WI38 (cell line): ENCODE results near the gene PLA2G6.

Source experiments
- H3K4me3 ChIP-seq: 2 replicates; pipeline ENCODE4 v1.5.1; 2011; ENCODE audit warnings: low read depth, mild to moderate bottlenecking, control low read depth, low read length
- CTCF ChIP-seq: IDR thresholded peaks from 2 replicates; pipeline ENCODE4 v1.5.1; 2012; ENCODE audit warnings: low read depth, mild to moderate bottlenecking, control low read depth, low read length

Gene PLA2G6

DNA sequence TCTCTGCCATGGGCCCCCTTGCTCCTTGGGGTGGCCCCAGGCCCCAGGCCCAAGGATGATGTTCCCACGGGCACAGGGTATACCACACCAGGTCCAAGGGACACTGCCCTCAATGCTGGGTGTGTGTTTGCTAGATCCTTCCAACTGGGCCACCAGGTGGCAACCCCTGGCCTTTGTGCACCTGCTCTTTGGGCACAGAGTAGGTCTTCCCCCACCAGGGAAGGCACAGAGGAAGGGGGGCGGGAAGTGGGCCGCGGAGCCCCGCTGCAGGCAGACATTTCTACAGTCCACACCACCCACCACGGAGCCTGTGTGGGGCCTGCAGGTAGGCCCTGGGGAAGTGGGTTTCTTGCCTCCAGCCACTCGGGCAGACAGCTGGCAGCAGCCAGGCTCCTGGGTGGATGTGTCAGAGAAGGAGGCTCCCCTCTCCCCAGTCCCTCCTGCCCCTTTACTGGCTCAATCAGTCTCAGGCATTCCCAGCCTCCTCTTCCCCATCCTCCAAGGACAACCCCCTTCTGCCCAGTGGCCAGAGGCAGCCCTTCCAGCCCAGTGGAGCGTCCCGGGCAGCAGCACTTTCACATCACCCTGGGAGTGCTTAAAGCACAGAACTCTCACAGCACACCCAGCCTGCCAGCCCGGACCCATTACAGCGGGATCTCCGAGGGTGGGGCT, 41.8 kb upstream of the PLA2G6 start:
- no peak for TF ChIP-seq CTCF
- no peak overlapping the region for H3K4me3 ChIP-seq

DNA sequence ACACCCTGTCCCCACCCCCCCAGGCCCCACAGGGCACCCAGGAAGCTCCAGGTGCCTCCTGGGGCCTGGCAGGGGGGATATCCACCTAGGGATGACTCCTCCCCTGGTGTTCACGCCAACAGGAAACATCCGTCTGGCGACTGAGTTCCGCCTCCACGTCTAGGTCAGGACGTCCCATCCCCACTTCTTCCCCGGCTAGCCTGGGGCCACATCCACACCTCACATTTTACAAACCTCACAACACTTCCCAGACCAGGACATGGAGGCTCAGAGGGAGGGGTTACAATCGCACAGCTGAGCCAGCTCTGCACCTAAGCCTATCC, 41.1 kb upstream of the PLA2G6 start:
- H3K4me3 ChIP-seq, result no peak overlapping the region
- TF ChIP-seq CTCF, result no peak

DNA sequence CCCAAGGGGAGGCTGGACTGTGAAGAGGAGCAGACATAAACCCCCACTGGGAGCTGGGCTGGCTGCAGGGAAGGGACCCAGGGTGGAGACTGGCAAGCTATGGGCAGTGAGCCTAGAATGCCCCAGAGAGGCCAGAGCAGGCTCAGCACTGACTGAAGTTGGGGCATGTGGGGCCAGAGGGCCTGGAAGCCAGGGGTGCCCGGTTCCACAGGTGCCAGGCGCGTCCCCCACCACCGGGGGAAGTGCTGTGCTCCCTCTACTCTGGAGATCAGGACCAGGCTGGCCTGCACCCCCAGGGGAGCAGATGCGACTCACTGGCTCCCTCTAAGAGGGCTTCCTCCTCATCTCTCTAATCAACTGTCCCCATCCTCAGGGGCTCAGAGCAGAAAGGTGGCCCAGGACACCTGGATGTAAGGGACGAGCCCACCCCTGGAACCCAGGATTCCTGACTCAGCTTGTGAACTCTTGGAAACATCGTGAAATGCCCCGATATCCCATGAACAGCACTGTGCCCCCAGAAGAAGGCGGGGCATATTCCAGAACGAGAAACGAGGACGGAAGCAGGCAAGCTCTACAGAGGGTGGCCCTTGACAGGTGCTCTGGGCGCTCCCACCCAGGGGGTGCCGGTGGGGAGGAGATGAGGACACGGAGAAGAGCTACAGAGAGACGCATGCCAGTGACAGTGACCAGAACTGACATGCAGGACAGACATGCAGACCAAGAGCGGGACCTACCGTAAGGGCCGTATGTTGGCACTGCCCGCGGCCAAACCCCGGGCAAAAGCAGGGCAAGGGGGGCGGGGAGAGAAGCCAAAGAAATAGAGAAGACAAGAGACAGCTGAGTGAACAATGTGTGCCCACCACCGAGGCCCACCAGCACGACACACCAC, 40.5 kb upstream of the PLA2G6 start:
- TF ChIP-seq CTCF, result no peak

DNA sequence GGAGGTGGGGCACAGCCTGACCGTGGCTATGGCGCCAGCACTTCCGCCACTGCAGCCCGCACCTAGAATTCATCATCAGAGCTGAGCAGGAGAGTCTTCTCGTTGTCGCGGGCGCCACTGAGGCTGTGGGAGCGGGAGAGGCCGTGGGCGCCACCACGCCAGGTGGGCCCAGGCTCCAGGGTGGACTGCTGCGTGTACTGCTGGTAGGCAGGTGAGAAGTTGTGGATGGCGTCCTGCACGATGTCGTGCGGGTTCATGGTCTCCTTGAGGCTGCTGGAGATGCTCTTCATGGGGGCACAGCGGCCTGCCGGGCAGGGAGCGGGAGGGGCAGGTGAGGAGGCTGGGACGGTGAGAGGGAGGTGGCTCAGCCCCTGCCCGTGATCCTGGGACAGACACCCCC, 39.8 kb upstream of the PLA2G6 start:
- TF ChIP-seq CTCF, result no peak
- no peak overlapping the region for H3K4me3 ChIP-seq

More for the DNA sequence above, 40.5 kb upstream of the PLA2G6 start:
- no peak overlapping the region for H3K4me3 ChIP-seq

DNA sequence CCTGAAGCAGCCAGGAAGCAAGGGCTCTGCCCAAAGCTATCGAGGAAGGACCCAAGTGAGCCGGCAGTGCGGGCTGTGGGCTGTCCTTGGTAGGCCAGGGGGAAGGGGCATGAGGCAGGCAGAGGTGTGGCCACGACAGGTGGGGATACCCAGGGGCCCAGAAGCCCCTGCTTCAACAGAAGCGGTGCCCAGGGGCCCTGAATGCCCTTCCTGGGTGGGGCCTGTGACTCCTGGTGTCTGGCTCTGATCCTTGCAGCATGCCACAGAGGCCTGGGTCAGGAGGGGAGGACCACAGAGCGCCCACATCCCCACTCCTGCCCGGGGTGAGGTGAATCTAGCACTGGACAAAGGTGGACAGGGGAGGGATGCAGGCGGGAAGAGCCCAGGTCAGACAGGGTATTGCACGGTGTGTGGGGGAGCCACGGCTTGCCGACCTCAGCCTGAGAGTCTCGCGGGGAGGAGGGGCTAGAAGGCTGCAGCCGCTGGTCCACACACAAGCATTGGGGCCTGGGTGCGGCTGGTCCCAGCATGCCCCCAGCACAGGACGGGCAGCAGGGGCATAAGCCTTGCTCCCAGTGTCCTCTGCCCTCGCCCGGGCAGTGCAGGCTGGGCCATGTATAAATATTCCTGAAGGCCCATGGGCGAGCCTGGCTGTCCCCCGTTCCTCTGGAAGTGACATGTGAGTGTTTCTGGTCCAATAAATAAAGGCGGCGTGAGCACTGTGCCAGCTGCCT, 39.2 kb upstream of the PLA2G6 start:
- no peak overlapping the region for H3K4me3 ChIP-seq
- no peak for TF ChIP-seq CTCF

GRCh38 chr22:38220163-38220562, 38.5 kb upstream of the PLA2G6 start:
- TF ChIP-seq CTCF, result no peak
- no peak overlapping the region for H3K4me3 ChIP-seq
